H1 (cell line): ENCODE results near the gene VPS13D. TPM values are rescaled to one million over a fixed set of nuclear protein-coding genes. Genes with fewer than 3 reads are reported as not detected.

Experiments used
- CTCF ChIA-PET: fragments of 300-600 bp; sonication (Branson Sonifier 250); formaldehyde crosslinking; loops from one replicate; lab custom pipeline; 2021; ENCODE audit not compliant: partially characterized antibody; lab: Charles Lee
- POLR2A ChIA-PET: fragments of 300-600 bp; sonication (Branson Sonifier 250); formaldehyde crosslinking; loops from one replicate; lab custom pipeline; 2021; ENCODE audit warnings: inconsistent platforms; ENCODE audit not compliant: partially characterized antibody; lab: Charles Lee
- DNase-seq, 2 experiments: peaks; one replicate each; pipeline versions ENCODE4 v3.0.0 to v3.0.0-alpha.2; 2010 to 2022; ENCODE audit warnings: low spot score in 2 of 2, low read depth in 1 of 2, mixed read lengths in 1 of 2
- FAIRE-seq: peaks from 2 replicates; lab custom pipeline; 2011; peaks lifted over from hg19 to GRCh38; lab: Jason Lieb, UNC
- H2AFZ ChIP-seq: 2 replicates; pipeline ENCODE4 v1.8.1; 2012; ENCODE audit warnings: low read length, inconsistent platforms
- H2AK5ac ChIP-seq: 2 replicates; pipeline ENCODE4 v1.6.1; 2013; ENCODE audit warnings: low read depth, low read length
- H2BK120ac ChIP-seq: replicated peaks from 2 replicates; pipeline ENCODE3; 2013; ENCODE audit warnings: low read depth, low read length, inconsistent platforms
- H2BK12ac ChIP-seq: 2 replicates; pipeline ENCODE4 v1.6.1; 2013; ENCODE audit warnings: low read depth, low read length
- H2BK15ac ChIP-seq: 2 replicates; pipeline ENCODE4 v1.6.1; 2013; ENCODE audit warnings: low read length
- H2BK20ac ChIP-seq: 2 replicates; pipeline ENCODE4 v1.6.1; 2013; ENCODE audit warnings: low read length
- H2BK5ac ChIP-seq: 2 replicates; pipeline ENCODE4 v1.6.1; 2013; ENCODE audit warnings: low read depth, low read length
- H3K14ac ChIP-seq: 2 replicates; pipeline ENCODE4 v1.6.1; 2013; ENCODE audit warnings: inconsistent platforms; ENCODE audit not compliant: insufficient read length
- H3K18ac ChIP-seq: 2 replicates; pipeline ENCODE4 v1.6.1; 2013; ENCODE audit warnings: low read length; ENCODE audit errors: extremely low read depth
- H3K23ac ChIP-seq: 2 replicates; pipeline ENCODE4 v1.6.1; 2013; ENCODE audit warnings: inconsistent platforms; ENCODE audit not compliant: insufficient read length
- H3K23me2 ChIP-seq: 2 replicates; pipeline ENCODE4 v1.6.1; 2013; ENCODE audit warnings: low read depth, low read length
- H3K27ac ChIP-seq: 2 replicates; pipeline ENCODE4 v1.6.1; 2011; ENCODE audit warnings: low read depth, low read length, inconsistent platforms
- H3K27me3 ChIP-seq, 4 experiments: replicated peaks in 1 of 4; 1 replicate in 1 of 4; 2 replicates in 3 of 4; pipeline versions ENCODE4 v1.6.1 to v1.8.1; 2011 to 2013; ENCODE audit warnings: low read length in 3 of 4, mild to moderate bottlenecking in 3 of 4, inconsistent platforms in 2 of 4, mixed read lengths in 2 of 4, moderate library complexity in 1 of 4; ENCODE audit not compliant: control insufficient read depth in 3 of 4, insufficient read depth in 3 of 4; ENCODE audit errors: extremely low read depth in 1 of 4
- H3K36me3 ChIP-seq, 4 experiments: 2 replicates each; pipeline versions ENCODE4 v1.6.1 to v1.8.1; 2011 to 2013; ENCODE audit warnings: mild to moderate bottlenecking in 4 of 4, low read length in 3 of 4, moderate library complexity in 2 of 4, control low read depth in 1 of 4, inconsistent platforms in 1 of 4; ENCODE audit not compliant: insufficient read depth in 4 of 4, control insufficient read depth in 2 of 4
- H3K4ac ChIP-seq: replicated peaks from 2 replicates; pipeline ENCODE3; 2013; ENCODE audit warnings: low read length, low read depth, mixed read lengths, inconsistent platforms; ENCODE audit not compliant: insufficient read length
- H3K4me1 ChIP-seq, 4 experiments: replicated peaks in 1 of 4; 1 replicate in 1 of 4; 2 replicates in 3 of 4; pipeline versions ENCODE4 v1.6.1 to v1.8.1; 2011 to 2013; ENCODE audit warnings: low read length in 3 of 4, inconsistent platforms in 2 of 4, mixed read lengths in 1 of 4; ENCODE audit not compliant: insufficient read depth in 4 of 4, control insufficient read depth in 3 of 4
- H3K4me2 ChIP-seq, 2 experiments: 2 replicates each; pipeline versions ENCODE4 v1.6.1 to v1.8.1; 2011 to 2013; ENCODE audit warnings: low read depth in 2 of 2, low read length in 2 of 2, control low read depth in 1 of 2, inconsistent platforms in 1 of 2, mild to moderate bottlenecking in 1 of 2; ENCODE audit not compliant: insufficient read depth in 1 of 2
- H3K4me3 ChIP-seq, 4 experiments: fragments of 200-600, 300-600 bp in 1 of 4; sonication (generic), shearing (Covaris generic), sonication (Bioruptor Twin) in 1 of 4; 2 replicates each; pipeline versions ENCODE4 v1.5.1 to v1.8.1; 2011 to 2016; ENCODE audit warnings: low read length in 4 of 4, low read depth in 3 of 4, control low read depth in 2 of 4, inconsistent platforms in 2 of 4, mild to moderate bottlenecking in 2 of 4, mixed read lengths in 1 of 4, moderate library complexity in 1 of 4; ENCODE audit not compliant: insufficient read depth in 2 of 4; ENCODE audit errors: extremely low read depth in 1 of 4
- H3K56ac ChIP-seq: replicated peaks from 2 replicates; pipeline ENCODE3; 2013; ENCODE audit warnings: low read depth, mild to moderate bottlenecking, mixed read lengths, low read length, inconsistent platforms; ENCODE audit not compliant: insufficient read length
- H3K79me1 ChIP-seq: 2 replicates; pipeline ENCODE4 v1.6.1; 2013; ENCODE audit warnings: low read depth, low read length, control low read depth
- H3K79me2 ChIP-seq, 2 experiments: 2 replicates each; pipeline versions ENCODE4 v1.6.1 to v1.8.1; 2012 to 2013; ENCODE audit warnings: low read length in 2 of 2, mild to moderate bottlenecking in 2 of 2, inconsistent platforms in 1 of 2; ENCODE audit not compliant: insufficient read depth in 2 of 2, control insufficient read depth in 1 of 2
- H3K9ac ChIP-seq, 4 experiments: replicated peaks in 1 of 4; 1 replicate in 1 of 4; 2 replicates in 3 of 4; pipeline versions ENCODE4 v1.6.1 to v1.8.1; 2011 to 2013; ENCODE audit warnings: low read depth in 3 of 4, low read length in 3 of 4, control low read depth in 2 of 4, mild to moderate bottlenecking in 2 of 4, moderate library complexity in 2 of 4, inconsistent platforms in 1 of 4; ENCODE audit errors: extremely low read depth in 1 of 4
- H3K9me3 ChIP-seq, 2 experiments: 2 replicates each; pipeline versions ENCODE4 v1.6.1 to v1.8.1; 2012 to 2013; ENCODE audit warnings: mild to moderate bottlenecking in 2 of 2, moderate library complexity in 2 of 2, control low read depth in 1 of 2, inconsistent platforms in 1 of 2, low read depth in 1 of 2, low read length in 1 of 2, mixed read lengths in 1 of 2; ENCODE audit not compliant: insufficient read depth in 2 of 2
- H4K20me1 ChIP-seq, 2 experiments: replicated peaks in 1 of 2; 2 replicates each; pipeline versions ENCODE3 to v1.8.1; 2011 to 2013; ENCODE audit warnings: inconsistent platforms in 2 of 2, low read length in 2 of 2, mild to moderate bottlenecking in 1 of 2; ENCODE audit not compliant: insufficient read depth in 2 of 2, control insufficient read depth in 1 of 2
- H4K5ac ChIP-seq: 2 replicates; pipeline ENCODE4 v1.6.1; 2013; ENCODE audit warnings: low read length, low read depth, mixed read lengths, inconsistent platforms; ENCODE audit not compliant: insufficient read length
- H4K8ac ChIP-seq: 2 replicates; pipeline ENCODE4 v1.8.0; 2013; ENCODE audit warnings: mild to moderate bottlenecking, moderate library complexity, low read length, inconsistent platforms; ENCODE audit not compliant: insufficient read depth; ENCODE audit errors: extremely low read depth
- H4K91ac ChIP-seq: replicated peaks from 2 replicates; pipeline ENCODE3; 2013; ENCODE audit warnings: low read length, mixed read lengths, inconsistent platforms; ENCODE audit not compliant: insufficient read length
- EGR1 ChIP-seq: IDR thresholded peaks from 2 replicates; pipeline ENCODE4 v1.6.1; 2011; ENCODE audit warnings: low read depth, low read length, borderline replicate concordance
- GTF2F1 ChIP-seq: IDR thresholded peaks from 2 replicates; pipeline ENCODE4 v1.6.1; 2012; ENCODE audit warnings: low read depth, low read length, improper control_type of control experiment, borderline replicate concordance
- HDAC2 ChIP-seq, 2 experiments: fragments of 300-600 bp in 1 of 2; sonication (generic) in 1 of 2; IDR thresholded peaks; 2 replicates each; pipeline ENCODE4 v1.6.1; 2011 to 2012; ENCODE audit warnings: low read depth in 2 of 2, low read length in 2 of 2, mild to moderate bottlenecking in 2 of 2, moderate library complexity in 2 of 2, borderline replicate concordance in 1 of 2, inconsistent platforms in 1 of 2
- NANOG ChIP-seq: IDR thresholded peaks from 2 replicates; pipeline ENCODE4 v1.6.1; 2011; ENCODE audit warnings: low read length, low read depth, mild to moderate bottlenecking, inconsistent platforms; ENCODE audit not compliant: insufficient read depth, poor library complexity, severe bottlenecking
- POLR2A ChIP-seq, 2 experiments: IDR thresholded peaks; 1 replicate in 1 of 2; 2 replicates in 1 of 2; pipeline ENCODE4 v1.6.1; 2011; ENCODE audit warnings: low read depth in 2 of 2, low read length in 2 of 2, mild to moderate bottlenecking in 2 of 2; ENCODE audit errors: control extremely low read depth in 1 of 2
- RFX5 ChIP-seq: IDR thresholded peaks from 2 replicates; pipeline ENCODE4 v1.6.1; 2011; ENCODE audit warnings: low read depth, low read length, improper control_type of control experiment, borderline replicate concordance
- SRF ChIP-seq: IDR thresholded peaks from 2 replicates; pipeline ENCODE4 v1.6.1; 2011; ENCODE audit warnings: mild to moderate bottlenecking, low read depth, low read length, moderate library complexity
- SUZ12 ChIP-seq: fragments of 200-600 bp; sonication (generic); IDR thresholded peaks from 2 replicates; pipeline ENCODE4 v1.6.1; 2012; ENCODE audit warnings: mild to moderate bottlenecking, inconsistent platforms, low read length, moderate library complexity, mixed read lengths
- TBP ChIP-seq: IDR thresholded peaks from 2 replicates; pipeline ENCODE4 v1.6.1; 2011; ENCODE audit warnings: low read depth, low read length, improper control_type of control experiment
- TCF12 ChIP-seq: IDR thresholded peaks from 2 replicates; pipeline ENCODE4 v1.6.1; 2011; ENCODE audit warnings: low read depth, mild to moderate bottlenecking, low read length
- ZNF274 ChIP-seq: IDR thresholded peaks from 2 replicates; pipeline ENCODE4 v1.7.0; 2012; ENCODE audit warnings: low read length, borderline replicate concordance; ENCODE audit errors: extremely low read depth
- WGBS, 2 experiments: shearing (Covaris generic) in 1 of 2; methylation state at CpG; one replicate each; pipeline versions ENCODE4 v1.1.6 to v1.1.7; 2013 to 2015; ENCODE audit warnings: low lambda C conversion rate in 2 of 2, mixed read lengths in 2 of 2, inconsistent platforms in 1 of 2, low coverage in 1 of 2, missing lambda C conversion rate in 1 of 2; ENCODE audit not compliant: insufficient replicate concordance in 2 of 2, insufficient coverage in 1 of 2, insufficient read length in 1 of 2; ENCODE audit errors: extremely low coverage in 1 of 2, missing lambda C conversion rate in 1 of 2; 5-methylcytosine and 5-hydroxymethylcytosine counted together
- polyA plus RNA-seq, 7 experiments: library from polyadenylated mRNA; depleted of rRNA in 3 of 7; stranded (reverse) in 5 of 7; unstranded in 2 of 7; fragments of >200 nt in 5 of 7; fragments of 200-250 nt in 2 of 7; gene quantifications; 1 replicate in 5 of 7; 2 replicates in 1 of 7; 4 replicates in 1 of 7; pipeline versions ENCODE4 v1.2.1 to v1.2.3, GENCODE V29; 2011 to 2013; ENCODE audit warnings: missing spikeins in 2 of 7, mixed read lengths in 2 of 7
- total RNA-seq: library from RNA; stranded (reverse); fragmentation: NEBNext Ultra II Directional; extraction: Animal tissue kit (Norgen Biotek cat#: 25700); gene quantifications from 2 replicates; pipeline ENCODE4 v1.2.1, GENCODE V29; 2021
- TF ChIP-seq, protein P1 (sequence below): IDR thresholded peaks from 2 replicates; pipeline ENCODE4 v1.6.1; 2012; ENCODE audit warnings: inconsistent platforms

Gene VPS13D
- total and polyA plus RNA-seq, 2 of the 8 experiments (the other 6 are each of a cell fraction or from before 2014, with no cell fraction given): 10.9 to 31.2 TPM

DNA sequence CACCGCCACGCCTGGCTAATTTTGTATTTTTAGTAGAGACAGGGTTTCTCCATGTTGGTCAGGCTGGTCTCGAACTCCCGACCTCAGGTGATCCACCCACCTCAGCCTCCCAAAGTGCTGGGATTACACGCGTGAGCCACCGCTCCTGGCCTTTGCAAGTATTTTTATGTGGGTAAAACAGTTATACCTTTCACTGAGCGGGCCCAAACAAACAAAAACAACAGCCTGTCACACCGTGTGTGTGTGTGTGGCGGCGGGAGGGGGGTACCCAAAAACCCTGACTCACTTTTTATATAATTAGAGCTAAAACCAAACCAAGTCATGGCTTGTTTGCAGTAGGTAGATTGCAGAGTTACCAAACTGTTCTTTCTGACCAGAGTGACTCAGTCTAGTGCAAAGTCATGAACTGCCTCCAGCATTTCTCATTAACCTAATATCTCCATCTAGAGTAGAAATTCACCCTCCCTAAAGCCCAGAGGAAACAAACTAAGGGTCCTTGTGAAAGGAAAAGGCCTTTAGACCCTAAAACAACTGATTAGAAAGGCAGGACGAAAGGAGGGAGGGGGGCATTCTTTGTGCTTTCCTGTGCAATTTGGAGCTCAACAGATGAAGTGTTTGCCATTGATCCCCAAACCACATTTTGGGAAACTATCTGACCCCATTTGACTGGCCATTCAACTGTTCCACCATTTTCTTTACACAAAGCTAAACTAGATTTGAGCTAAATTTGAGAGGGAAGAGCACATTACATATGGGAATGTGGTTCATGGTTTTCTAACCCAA is 207.2 kb downstream of the VPS13D start:
- no peaks in the 10 kb centered on the region for H3K27me3 ChIP-seq
- no peak overlapping the region for H3K27ac ChIP-seq
- no peak overlapping the region for H3K14ac ChIP-seq
- H4K91ac ChIP-seq: no peak overlapping the region
- no peak overlapping the region for H2AFZ ChIP-seq
- no peaks in the 10 kb centered on the region for H3K79me2 ChIP-seq
- H2BK5ac ChIP-seq: no peak overlapping the region
- H3K18ac ChIP-seq: no peak overlapping the region
- no peaks in the 10 kb centered on the region for H4K20me1 ChIP-seq
- FAIRE-seq (no peak), DNase-seq (no peak)
- no peak overlapping the region for H2BK15ac ChIP-seq
- no peak overlapping the region for H4K8ac ChIP-seq
- ChIA-PET CTCF (interaction anchor here (1.0 kb wide), 2 partner anchors 29 to 221 kb away, joined by 3 read pairs; no protein-coding TSS in a partner anchor), POLR2A (no interaction called here)
- H3K36me3 ChIP-seq: peaks cover 0 to 4% (median 0%) of the 10 kb centered on the region in 4 experiments; a peak in 1 of 8 replicates
- H3K4ac ChIP-seq: no peak overlapping the region
- H2BK12ac ChIP-seq: no peak overlapping the region
- H4K5ac ChIP-seq: no peak overlapping the region
- H3K56ac ChIP-seq: no peak overlapping the region
- no peak overlapping the region for H3K9ac ChIP-seq
- no peak overlapping the region for H3K4me3 ChIP-seq
- H3K23ac ChIP-seq: no peak overlapping the region
- no peaks in the 10 kb centered on the region for H3K9me3 ChIP-seq
- 93% methylated on average over 12 of the region's 12 CpGs; no CpG with 5 or more reads in 1 of the 2 experiments for WGBS, 2 experiments
- H3K79me1 ChIP-seq: no peaks in the 10 kb centered on the region
- H2AK5ac ChIP-seq: no peak overlapping the region
- H3K23me2 ChIP-seq: no peaks in the 10 kb centered on the region
- no peak overlapping the region for H3K4me2 ChIP-seq
- H3K4me1 ChIP-seq: peaks cover 3 to 5% (median 3%) of the 10 kb centered on the region in 4 experiments; a peak in 4 of 7 replicates
- H2BK20ac ChIP-seq: no peak overlapping the region
- H2BK120ac ChIP-seq: no peak overlapping the region
- TF ChIP-seq, protein P1, sequence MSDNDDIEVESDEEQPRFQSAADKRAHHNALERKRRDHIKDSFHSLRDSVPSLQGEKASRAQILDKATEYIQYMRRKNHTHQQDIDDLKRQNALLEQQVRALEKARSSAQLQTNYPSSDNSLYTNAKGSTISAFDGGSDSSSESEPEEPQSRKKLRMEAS: no peak
- TF ChIP-seq TBP (no peak), HDAC2 (IDR thresholded peaks at IDR 0.05; ENCODE audit: borderline replicate concordance in 1 of 2, low read depth in 2 of 2, low read length in 2 of 2) (no peak), SRF (no peak), SUZ12 (no peak), POLR2A (IDR thresholded peaks at IDR 0.05; ENCODE audit: control extremely low read depth in 1 of 2, low read depth in 2 of 2, low read length in 2 of 2) (no peak), RFX5 (no peak), ZNF274 (no peak), TCF12 (no peak), NANOG (no peak), EGR1 (no peak), GTF2F1 (no peak)
